Measurements from ENCODE around the gene ZDHHC8.

The ZDHHC8 gene

GRCh38 chr22:20140521-20140964 lies 8.9 kb downstream of the ZDHHC8 start:
- TF ChIP-seq, protein P1, sequence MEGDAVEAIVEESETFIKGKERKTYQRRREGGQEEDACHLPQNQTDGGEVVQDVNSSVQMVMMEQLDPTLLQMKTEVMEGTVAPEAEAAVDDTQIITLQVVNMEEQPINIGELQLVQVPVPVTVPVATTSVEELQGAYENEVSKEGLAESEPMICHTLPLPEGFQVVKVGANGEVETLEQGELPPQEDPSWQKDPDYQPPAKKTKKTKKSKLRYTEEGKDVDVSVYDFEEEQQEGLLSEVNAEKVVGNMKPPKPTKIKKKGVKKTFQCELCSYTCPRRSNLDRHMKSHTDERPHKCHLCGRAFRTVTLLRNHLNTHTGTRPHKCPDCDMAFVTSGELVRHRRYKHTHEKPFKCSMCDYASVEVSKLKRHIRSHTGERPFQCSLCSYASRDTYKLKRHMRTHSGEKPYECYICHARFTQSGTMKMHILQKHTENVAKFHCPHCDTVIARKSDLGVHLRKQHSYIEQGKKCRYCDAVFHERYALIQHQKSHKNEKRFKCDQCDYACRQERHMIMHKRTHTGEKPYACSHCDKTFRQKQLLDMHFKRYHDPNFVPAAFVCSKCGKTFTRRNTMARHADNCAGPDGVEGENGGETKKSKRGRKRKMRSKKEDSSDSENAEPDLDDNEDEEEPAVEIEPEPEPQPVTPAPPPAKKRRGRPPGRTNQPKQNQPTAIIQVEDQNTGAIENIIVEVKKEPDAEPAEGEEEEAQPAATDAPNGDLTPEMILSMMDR (IDR thresholded peaks at IDR 0.05; ENCODE audit: extremely low read depth, insufficient read depth, missing control alignments), result no peak
- in situ Hi-C loops (cut with MboI; ENCODE audit: low pct_unique_long_range_greater_than_20kb, low sequenced_read_pairs, unreplicated experiment), result no loop called here
- no peak for DNase-seq (ENCODE audit: low spot score)

DNA sequence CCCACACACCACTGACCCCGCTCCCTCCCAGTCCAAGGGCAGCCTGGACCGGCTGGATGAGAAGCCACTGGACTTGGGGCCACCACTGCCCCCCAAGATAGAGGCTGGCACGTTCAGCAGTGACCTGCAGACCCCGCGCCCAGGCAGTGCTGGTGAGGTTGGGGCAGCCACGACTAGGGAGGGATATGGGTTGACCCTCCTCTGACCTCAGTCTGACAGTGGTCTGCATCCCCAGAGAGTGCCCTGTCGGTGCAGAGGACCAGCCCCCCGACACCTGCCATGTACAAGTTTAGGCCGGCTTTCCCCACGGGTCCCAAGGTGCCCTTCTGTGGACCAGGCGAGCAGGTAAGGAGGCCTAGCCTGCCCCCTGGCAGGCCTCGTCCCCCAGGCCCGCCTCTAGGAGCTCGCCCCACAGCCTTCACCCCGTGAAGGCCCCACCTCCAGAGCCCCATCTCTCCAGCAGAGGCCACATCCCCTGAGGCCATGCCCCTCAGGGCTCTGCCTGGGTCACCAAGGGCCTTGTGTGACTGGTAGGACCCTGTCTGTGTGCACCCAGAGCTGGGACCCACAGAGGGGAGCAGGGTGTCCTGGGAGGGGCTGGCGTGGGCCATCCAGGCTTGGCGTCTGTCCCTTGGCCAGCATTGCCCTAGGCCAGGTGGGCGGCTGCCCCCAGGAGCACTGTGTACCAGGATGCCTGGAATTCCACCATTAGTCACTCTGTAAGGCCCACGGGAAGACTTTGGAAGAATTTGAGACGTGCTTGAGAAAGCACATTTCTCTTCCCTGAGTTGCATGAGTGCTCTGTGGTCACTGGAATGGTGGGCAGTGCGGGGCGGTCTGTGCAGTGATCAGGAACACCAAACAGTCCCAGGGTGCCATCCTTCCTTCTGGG lies 9.8 kb downstream of the ZDHHC8 start:
- in situ Hi-C loops (cut with MboI; ENCODE audit: low pct_unique_long_range_greater_than_20kb, low sequenced_read_pairs, unreplicated experiment), result no loop called here
- DNase-seq (ENCODE audit: low spot score), result no peak
- TF ChIP-seq, protein P1 (IDR thresholded peaks at IDR 0.05; ENCODE audit: extremely low read depth, insufficient read depth, missing control alignments), result no peak

GRCh38 chr22:20142711-20143621 lies 11.4 kb downstream of the ZDHHC8 start:
- no peak for DNase-seq (ENCODE audit: low spot score)
- TF ChIP-seq, protein P1 (IDR thresholded peaks at IDR 0.05; ENCODE audit: extremely low read depth, insufficient read depth, missing control alignments), result no peak
- in situ Hi-C loops (cut with MboI; ENCODE audit: low pct_unique_long_range_greater_than_20kb, low sequenced_read_pairs, unreplicated experiment), result no loop called here

- TF ChIP-seq, protein P1 (IDR thresholded peaks at IDR 0.05; ENCODE audit: extremely low read depth, insufficient read depth, missing control alignments), result no peak
- DNase-seq (ENCODE audit: low spot score), result no peak
- in situ Hi-C loops (cut with MboI; ENCODE audit: low pct_unique_long_range_greater_than_20kb, low sequenced_read_pairs, unreplicated experiment), result no loop called here
These were observed 12.5 kb downstream of the ZDHHC8 start for GRCh38 chr22:20143883-20144665.

GRCh38 chr22:20145206-20145831 lies 13.7 kb downstream of the ZDHHC8 start:
- TF ChIP-seq, protein P1 (IDR thresholded peaks at IDR 0.05; ENCODE audit: extremely low read depth, insufficient read depth, missing control alignments), result no peak
- DNase-seq (ENCODE audit: low spot score), result no peak
- in situ Hi-C loops (cut with MboI; ENCODE audit: low pct_unique_long_range_greater_than_20kb, low sequenced_read_pairs, unreplicated experiment), result no loop called here

Data from GM13977 (cell line).